Right lobe of liver (tissue), 6 donors: Measurements from ENCODE around the gene AMMECR1. TPM values are rescaled to one million over a fixed set of nuclear protein-coding genes. Genes with fewer than 3 reads are reported as not detected.
A peak's percentile ranks its signal among the peaks of the same experiment; 100 is the strongest.

ENCODE experiments used
- ATAC-seq, 4 donors: fragments of 200-7000 bp; cut with Tn5 transposase; one replicate each; pipeline ENCODE4 v1.9.1; 2020; ENCODE audit warnings: mild to moderate bottlenecking in 4 of 4, moderate library complexity in 4 of 4
- DNase-seq, 3 donors: peaks; one replicate each; pipeline ENCODE4 v3.0.0-alpha.2; 2020
- H3K27ac ChIP-seq, 3 donors: fragments of 200-600 bp; one replicate each; pipeline ENCODE4 v1.8.0; 2022
- H3K27me3 ChIP-seq, 2 donors: fragments of 200-600 bp; one replicate each; pipeline ENCODE4 v1.8.0; 2022
- H3K36me3 ChIP-seq, 4 donors: fragments of 200-600 bp; sonication (generic) in 1 of 4; one replicate each; pipeline versions ENCODE4 v1.5.1 to v1.8.0; 2017 to 2022; ENCODE audit warnings: control low read depth in 1 of 4
- H3K4me1 ChIP-seq, 4 donors: fragments of 200-600 bp; sonication (generic) in 1 of 4; one replicate each; pipeline versions ENCODE4 v1.5.1 to v1.8.0; 2017 to 2022; ENCODE audit warnings: control low read depth in 1 of 4
- H3K4me3 ChIP-seq, 3 donors: fragments of 200-600 bp; one replicate each; pipeline ENCODE4 v1.8.0; 2022
- H3K9me3 ChIP-seq, 4 donors: fragments of 200-600 bp; sonication (generic) in 1 of 4; one replicate each; pipeline versions ENCODE4 v1.5.1 to v1.8.0; 2017 to 2022; ENCODE audit warnings: control low read depth in 1 of 4
- CTCF ChIP-seq, 4 donors: fragments of 200-600 bp in 3 of 4; fragments of 450-650 bp in 1 of 4; IDR thresholded peaks; one replicate each; pipeline versions ENCODE4 v1.5.1 to v1.8.0; 2016 to 2022; ENCODE audit warnings: antibody characterized with exemption in 4 of 4, mild to moderate bottlenecking in 2 of 4
- POLR2A ChIP-seq: fragments of 450-650 bp; IDR thresholded peaks from one replicate; pipeline ENCODE4 v1.6.1; 2017; ENCODE audit warnings: antibody characterized with exemption, mild to moderate bottlenecking
- WGBS: methylation state at CpG from one replicate; pipeline ENCODE4 v1.1.6; 2018; ENCODE audit warnings: low coverage, low lambda C conversion rate; ENCODE audit not compliant: insufficient coverage; ENCODE audit errors: missing lambda C conversion rate; 5-methylcytosine and 5-hydroxymethylcytosine counted together
- intact Hi-C, 2 donors: fragments of 100-400 bp; cut with DNase I; formaldehyde crosslinking; loops; one replicate each; pipeline versions ENCODE4 v1.11.2 to v1.14.1; 2022
- small RNA-seq, 2 experiments: library from RNA; depleted of rRNA; stranded (forward); fragments of <200 nt; gene quantifications; one replicate each; pipeline ENCODE3, GENCODE V24; 2016
- total RNA-seq, 6 experiments: library from RNA; depleted of rRNA in 2 of 6; stranded (reverse); fragments of >200 nt in 2 of 6; fragmentation: NEBNext Ultra II Directional in 3 of 6; extraction: Animal tissue kit (Norgen Biotek cat#: 25700) in 3 of 6; gene quantifications; one replicate each; pipeline versions ENCODE4 v1.1.0 to v1.2.4, GENCODE V29; 2016 to 2023
- donor health status: DM: no; HTN: yes; CAD: no.
- donor health status: DM: no; HTN: no; CAD: no.
- donor health status: DM: no; HTN: no; CAD: no.
- donor health status: DM: no; HTN: yes; CAD: no.
- donor health status: DM: no; HTN: yes; CAD: no.

AMMECR1 gene
- total RNA-seq, 6 experiments from 2014 or later, result 3.1 to 3.9 (median 3.4) TPM

- 61% methylated on average over 2 of the region's 2 CpGs for WGBS
- intact Hi-C loops, result no loop called here
Observed at GRCh38 chrX:110153244-110153643, 164.6 kb downstream of the AMMECR1 start.

GRCh38 chrX:110146521-110146920 is 171.4 kb downstream of the AMMECR1 start:
- H3K4me3 ChIP-seq, result no peak overlapping the region
- H3K36me3 ChIP-seq, result no peaks in the 10 kb centered on the region
- intact Hi-C loops, result no loop called here
- TF ChIP-seq POLR2A (no peak), CTCF (IDR thresholded peaks at IDR 0.05) (peak; percentile 57 to 76 (median 70))
- H3K9me3 ChIP-seq, result no peaks in the 10 kb centered on the region
- no peaks in the 10 kb centered on the region for H3K4me1 ChIP-seq
- peak; percentile 85 to 92 (median 90) for ATAC-seq
- WGBS, result 14% methylated on average over 2 of the region's 2 CpGs
- peaks cover 0 to 6% of the 10 kb centered on the region in 2 donors for H3K27me3 ChIP-seq
- DNase-seq, result peak in 1 of 3 donors; percentile 43
- H3K27ac ChIP-seq, result no peak overlapping the region

More at GRCh38 chrX:110153244-110153643, 164.6 kb downstream of the AMMECR1 start:
- Histone ChIP-seq H3K9me3 (no peaks in the 10 kb centered on the region), H3K4me1 (no peaks in the 10 kb centered on the region), H3K4me3 (no peak overlapping the region), H3K27me3 (no peaks in the 10 kb centered on the region), H3K27ac (no peak overlapping the region), H3K36me3 (no peaks in the 10 kb centered on the region)
- DNase-seq (no peak), ATAC-seq (no peak)
- no peak for TF ChIP-seq CTCF (IDR thresholded peaks at IDR 0.05)
- no peak for TF ChIP-seq POLR2A

GRCh38 chrX:110145854-110146253 is 172.0 kb downstream of the AMMECR1 start:
- H3K9me3 ChIP-seq, result no peaks in the 10 kb centered on the region
- no peak overlapping the region for H3K27ac ChIP-seq
- intact Hi-C loops, result no loop called here
- TF ChIP-seq POLR2A (no peak), CTCF (IDR thresholded peaks at IDR 0.05) (peak; percentile 50 to 60 (median 54))
- DNase-seq (no peak), ATAC-seq (peak; percentile 66 to 82 (median 78))
- H3K4me1 ChIP-seq, result no peaks in the 10 kb centered on the region
- peaks cover 0 to 6% of the 10 kb centered on the region in 2 donors for H3K27me3 ChIP-seq
- WGBS, result 5% methylated on average over 4 of the region's 4 CpGs
- no peak overlapping the region for H3K4me3 ChIP-seq
- H3K36me3 ChIP-seq, result no peaks in the 10 kb centered on the region

- no peak for TF ChIP-seq CTCF (IDR thresholded peaks at IDR 0.05)
- TF ChIP-seq POLR2A, result no peak
- H3K27me3 ChIP-seq, result peaks cover 0 to 6% of the 10 kb centered on the region in 2 donors
- intact Hi-C loops, result no loop called here
- H3K4me3 ChIP-seq, result no peak overlapping the region
- H3K36me3 ChIP-seq, result no peaks in the 10 kb centered on the region
- H3K4me1 ChIP-seq, result no peaks in the 10 kb centered on the region
- ATAC-seq (no peak), DNase-seq (no peak)
- no peak overlapping the region for H3K27ac ChIP-seq
- H3K9me3 ChIP-seq, result no peaks in the 10 kb centered on the region
Observed at GRCh38 chrX:110145311-110145710, 172.6 kb downstream of the AMMECR1 start.

Small RNA genes lying within 50 kb of the gene (small RNA-seq; reads per million reads assigned to genes)
- gene GNG5P2, result 0 reads per million in 2 experiments
- gene SNORD96B, result 1.2 to 1.4 reads per million in 2 experiments

Other genes with a start within 250 kb of the AMMECR1 start
- under 1 TPM in 4 of 6 experiments, not detected in 2; 0.09 to 0.29 (median 0.14) TPM for gene RTL9, start 40.8 kb upstream of the AMMECR1 start, total RNA-seq